SKM-1 treated with dmso at 0.1 percent for 144 hours (cell line): ENCODE data around the gene SPOP.
A peak's percentile ranks its signal among the peaks of the same experiment; 100 is the strongest.
"Not testable (repeated sequence)": the region's sequence is repeated elsewhere in the genome, so short reads cannot be mapped to it uniquely, and the experiment has no call there.

ENCODE experiments used
- DNase-seq: peaks from one replicate; lab custom pipeline; 2025; ENCODE audit not compliant: unreplicated experiment; lab: John Stamatoyannopoulos, UW

SPOP gene

GRCh38 chr17:49677933-49678847, at the start of gene SPOP:
Gene SPOP, minus strand, starts transcription at chr17:49678097. Its CDS starts 55,287 bp downstream, at chr17:49622810.
- peak; percentile 98 for DNase-seq

- DNase-seq: no peak
Observed at GRCh38 chr17:49727380-49727779, 49.5 kb upstream of the SPOP start.

GRCh38 chr17:49725452-49726130, 47.7 kb upstream of the SPOP start:
- no peak for DNase-seq

- not testable (repeated sequence) for DNase-seq
Observed at GRCh38 chr17:49724552-49724951, 46.7 kb upstream of the SPOP start.

GRCh38 chr17:49723423-49723822, 45.5 kb upstream of the SPOP start:
- DNase-seq: no peak

- no peak for DNase-seq
Observed at GRCh38 chr17:49722066-49722465, 44.2 kb upstream of the SPOP start.

- DNase-seq: no peak
Observed at GRCh38 chr17:49717371-49717861, 39.5 kb upstream of the SPOP start.

- no peak for DNase-seq
Observed at GRCh38 chr17:49716668-49717364, 38.9 kb upstream of the SPOP start.

GRCh38 chr17:49715717-49716279, 37.9 kb upstream of the SPOP start:
- no peak for DNase-seq

- DNase-seq: no peak
Observed at GRCh38 chr17:49715216-49715615, 37.3 kb upstream of the SPOP start.

- DNase-seq: no peak
Observed at GRCh38 chr17:49708515-49709183, 30.8 kb upstream of the SPOP start.

- peak; percentile 99 for DNase-seq
Observed at GRCh38 chr17:49707608-49708514, 30.0 kb upstream of the SPOP start, which contains the start of gene SLC35B1. Gene SLC35B1, minus strand, starts transcription at chr17:49707964. Its CDS starts 131 bp downstream, at chr17:49707833.

- no peak for DNase-seq
Observed at GRCh38 chr17:49707246-49707607, 29.3 kb upstream of the SPOP start.

GRCh38 chr17:49705254-49705653, 27.4 kb upstream of the SPOP start:
- no peak for DNase-seq

GRCh38 chr17:49703557-49704277, 25.8 kb upstream of the SPOP start:
- DNase-seq: no peak

GRCh38 chr17:49700960-49701359, 23.1 kb upstream of the SPOP start:
- no peak for DNase-seq

GRCh38 chr17:49699966-49700575, 22.2 kb upstream of the SPOP start:
- no peak for DNase-seq

- no peak for DNase-seq
Observed at GRCh38 chr17:49698005-49698404, 20.1 kb upstream of the SPOP start.
